Lower leg skin (tissue), 4 donors: Measurements from ENCODE around the gene AKT3. TPM values are rescaled to one million over a fixed set of nuclear protein-coding genes. Genes with fewer than 3 reads are reported as not detected.

Experiments used
- DNase-seq, 2 donors: peaks; one replicate each; pipeline ENCODE4 v3.0.0-alpha.2; 2019; ENCODE audit warnings: low spot score in 2 of 2
- H3K4me3 ChIP-seq: fragments of 200-600 bp; sonication (generic); 2 replicates; pipeline ENCODE4 v1.5.1; 2017; ENCODE audit warnings: mild to moderate bottlenecking, low read depth; ENCODE audit not compliant: poor library complexity, severe bottlenecking
- CTCF ChIP-seq, 3 donors: fragments of 450-650 bp; IDR thresholded peaks; one replicate each; pipeline ENCODE4 v1.5.1; 2016; ENCODE audit warnings: antibody characterized with exemption in 3 of 3, mild to moderate bottlenecking in 3 of 3, moderate library complexity in 2 of 3
- POLR2A ChIP-seq, 2 donors: fragments of 450-650 bp; IDR thresholded peaks; one replicate each; pipeline ENCODE4 v1.6.1; 2016 to 2017; ENCODE audit warnings: antibody characterized with exemption in 2 of 2, mild to moderate bottlenecking in 1 of 2, moderate library complexity in 1 of 2
- WGBS, 2 donors: methylation state at CpG; one replicate each; pipeline ENCODE4 v1.1.5; 2018; 5-methylcytosine and 5-hydroxymethylcytosine counted together
- intact Hi-C: fragments of 100-400 bp; cut with DNase I; formaldehyde crosslinking; loops from one replicate; pipeline ENCODE4 v1.15.0; 2023; ENCODE audit warnings: low total_unique reads
- total RNA-seq, 4 donors: library from RNA; depleted of rRNA; stranded (reverse); fragments of >200 nt; gene quantifications; one replicate each; pipeline ENCODE4 v1.1.0, GENCODE V29; 2016

Gene AKT3
- total RNA-seq, 4 donors from 2014 or later, result 7.8 to 16.3 (median 10.4) TPM

GRCh38 chr1:243802736-243803135 is 47.3 kb downstream of the AKT3 start:
- intact Hi-C loops, result no loop called here
- TF ChIP-seq CTCF (IDR thresholded peaks at IDR 0.05), result no peak
- no peak for TF ChIP-seq POLR2A (IDR thresholded peaks at IDR 0.05)
- WGBS, 2 donors, result 94 to 100% methylated on average over 3 of the region's 3 CpGs
- DNase-seq, result no peak
- H3K4me3 ChIP-seq, result no peak overlapping the region

GRCh38 chr1:243801378-243801777 is 48.7 kb downstream of the AKT3 start:
- no peak overlapping the region for H3K4me3 ChIP-seq
- TF ChIP-seq POLR2A (IDR thresholded peaks at IDR 0.05) (no peak), CTCF (IDR thresholded peaks at IDR 0.05) (no peak)
- 81 to 82% methylated on average over 1 of the region's 1 CpG for WGBS, 2 donors
- intact Hi-C loops, result no loop called here
- DNase-seq, result no peak

- intact Hi-C loops, result no loop called here
- no peak for TF ChIP-seq POLR2A (IDR thresholded peaks at IDR 0.05)
- no peak for TF ChIP-seq CTCF (IDR thresholded peaks at IDR 0.05)
- no peak for DNase-seq
- H3K4me3 ChIP-seq, result no peak overlapping the region
These were observed 50.1 kb downstream of the AKT3 start for GRCh38 chr1:243799908-243800307.

GRCh38 chr1:243798726-243799125 is 51.3 kb downstream of the AKT3 start:
- no peak for DNase-seq
- 90 to 95% methylated on average over 2 of the region's 2 CpGs for WGBS, 2 donors
- intact Hi-C loops, result no loop called here
- TF ChIP-seq POLR2A (IDR thresholded peaks at IDR 0.05) (no peak), CTCF (IDR thresholded peaks at IDR 0.05) (no peak)
- no peak overlapping the region for H3K4me3 ChIP-seq

- WGBS, 2 donors, result 92 to 98% methylated on average over 2 of the region's 2 CpGs
- H3K4me3 ChIP-seq, result no peak overlapping the region
- DNase-seq, result no peak
- intact Hi-C loops, result no loop called here
- TF ChIP-seq POLR2A (IDR thresholded peaks at IDR 0.05) (no peak), CTCF (IDR thresholded peaks at IDR 0.05) (no peak)
These were observed 54.0 kb downstream of the AKT3 start for GRCh38 chr1:243796016-243796415.

GRCh38 chr1:243793298-243793697 is 56.7 kb downstream of the AKT3 start:
- TF ChIP-seq CTCF (IDR thresholded peaks at IDR 0.05), result no peak
- no peak for TF ChIP-seq POLR2A (IDR thresholded peaks at IDR 0.05)
- WGBS, 2 donors, result 58 to 90% methylated on average over 2 of the region's 2 CpGs
- H3K4me3 ChIP-seq, result no peak overlapping the region

More at GRCh38 chr1:243793298-243793697, 56.7 kb downstream of the AKT3 start:
- no peak for DNase-seq
- intact Hi-C loops, result no loop called here
